Osteoblast (primary cell): ENCODE results near the gene USP11. TPM values are rescaled to one million over a fixed set of nuclear protein-coding genes. Genes with fewer than 3 reads are reported as not detected.
"Not testable (repeated sequence)": the region's sequence is repeated elsewhere in the genome, so short reads cannot be mapped to it uniquely, and the experiment has no call there.

ENCODE experiments used
- DNase-seq: peaks from one replicate; pipeline ENCODE4 v3.0.0; 2011; ENCODE audit warnings: low spot score, mixed read lengths; ENCODE audit not compliant: insufficient read length; ENCODE audit errors: missing footprints
- H2AFZ ChIP-seq: 2 replicates; pipeline ENCODE4 v1.6.0; 2011; ENCODE audit warnings: mild to moderate bottlenecking, low read length
- H3K27ac ChIP-seq: 2 replicates; pipeline ENCODE4 v1.5.1; 2011; ENCODE audit warnings: mild to moderate bottlenecking, low read depth, low read length, moderate library complexity
- H3K27me3 ChIP-seq: 2 replicates; pipeline ENCODE4 v1.6.0; 2012; ENCODE audit warnings: mild to moderate bottlenecking, control low read depth, inconsistent platforms, low read length, moderate library complexity; ENCODE audit not compliant: insufficient read depth
- H3K36me3 ChIP-seq: 2 replicates; pipeline ENCODE4 v1.5.1; 2011; ENCODE audit warnings: mild to moderate bottlenecking, low read length, control low read depth, moderate library complexity; ENCODE audit not compliant: insufficient read depth
- H3K4me1 ChIP-seq: 2 replicates; pipeline ENCODE4 v1.5.1; 2011; ENCODE audit warnings: mild to moderate bottlenecking, low read length, control low read depth, moderate library complexity; ENCODE audit not compliant: insufficient read depth
- H3K4me2 ChIP-seq: 2 replicates; pipeline ENCODE4 v1.6.0; 2011; ENCODE audit warnings: mild to moderate bottlenecking, low read length; ENCODE audit not compliant: insufficient read depth
- H3K4me3 ChIP-seq: fragments of 200-600 bp; sonication (generic); 3 replicates; pipeline ENCODE4 v1.5.1; 2012; ENCODE audit warnings: mild to moderate bottlenecking, low read length, inconsistent platforms; ENCODE audit not compliant: insufficient read depth
- H3K79me2 ChIP-seq: 2 replicates; pipeline ENCODE4 v1.6.0; 2012; ENCODE audit warnings: mild to moderate bottlenecking, low read length, control low read depth, inconsistent platforms; ENCODE audit not compliant: insufficient read depth
- H3K9me3 ChIP-seq: 2 replicates; pipeline ENCODE4 v1.5.1; 2011; ENCODE audit warnings: low read depth, low read length, control low read depth
- H4K20me1 ChIP-seq: 2 replicates; pipeline ENCODE4 v1.6.0; 2012; ENCODE audit warnings: mild to moderate bottlenecking, low read length, control low read depth; ENCODE audit not compliant: insufficient read depth
- total RNA-seq: library from RNA; depleted of rRNA; stranded (reverse); fragments of >200 nt; gene quantifications from 2 replicates; pipeline ENCODE4 v1.2.3, GENCODE V29; 2012
- TF ChIP-seq, protein P1 (sequence below): IDR thresholded peaks from 2 replicates; pipeline ENCODE4 v1.5.1; 2011; ENCODE audit warnings: mild to moderate bottlenecking, low read depth, low read length, moderate library complexity; ENCODE audit errors: extremely low read depth

USP11 gene
- total RNA-seq, 1 donor: 28.2 TPM

DNA sequence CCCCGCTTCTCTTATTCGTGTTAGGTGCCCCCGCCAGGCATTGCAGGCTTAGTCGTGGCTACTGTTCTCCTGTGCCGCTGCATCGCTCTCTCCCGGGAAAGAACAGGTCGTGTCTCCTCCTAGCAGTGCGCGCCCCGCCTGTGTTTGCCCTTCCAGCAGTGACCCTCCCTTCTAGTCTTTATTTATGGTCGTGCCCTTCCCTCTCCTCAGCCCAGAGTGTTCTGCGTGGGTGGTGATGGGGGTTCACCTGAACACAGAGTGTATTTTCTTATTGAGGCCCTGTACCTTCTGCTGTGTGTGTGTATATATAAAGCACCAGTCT is 15.2 kb downstream of the USP11 start:
- TF ChIP-seq, protein P1, sequence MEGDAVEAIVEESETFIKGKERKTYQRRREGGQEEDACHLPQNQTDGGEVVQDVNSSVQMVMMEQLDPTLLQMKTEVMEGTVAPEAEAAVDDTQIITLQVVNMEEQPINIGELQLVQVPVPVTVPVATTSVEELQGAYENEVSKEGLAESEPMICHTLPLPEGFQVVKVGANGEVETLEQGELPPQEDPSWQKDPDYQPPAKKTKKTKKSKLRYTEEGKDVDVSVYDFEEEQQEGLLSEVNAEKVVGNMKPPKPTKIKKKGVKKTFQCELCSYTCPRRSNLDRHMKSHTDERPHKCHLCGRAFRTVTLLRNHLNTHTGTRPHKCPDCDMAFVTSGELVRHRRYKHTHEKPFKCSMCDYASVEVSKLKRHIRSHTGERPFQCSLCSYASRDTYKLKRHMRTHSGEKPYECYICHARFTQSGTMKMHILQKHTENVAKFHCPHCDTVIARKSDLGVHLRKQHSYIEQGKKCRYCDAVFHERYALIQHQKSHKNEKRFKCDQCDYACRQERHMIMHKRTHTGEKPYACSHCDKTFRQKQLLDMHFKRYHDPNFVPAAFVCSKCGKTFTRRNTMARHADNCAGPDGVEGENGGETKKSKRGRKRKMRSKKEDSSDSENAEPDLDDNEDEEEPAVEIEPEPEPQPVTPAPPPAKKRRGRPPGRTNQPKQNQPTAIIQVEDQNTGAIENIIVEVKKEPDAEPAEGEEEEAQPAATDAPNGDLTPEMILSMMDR: no peak
- H3K4me3 ChIP-seq: no peak overlapping the region
- H3K27me3 ChIP-seq: no peaks in the 10 kb centered on the region
- peaks cover 4% of the 10 kb centered on the region for H3K4me1 ChIP-seq
- H2AFZ ChIP-seq: no peak overlapping the region
- H3K36me3 ChIP-seq: peaks cover 23% of the 10 kb centered on the region
- no peaks in the 10 kb centered on the region for H3K79me2 ChIP-seq
- DNase-seq: no peak
- H3K9me3 ChIP-seq: no peaks in the 10 kb centered on the region
- no peak overlapping the region for H3K4me2 ChIP-seq
- no peak overlapping the region for H3K27ac ChIP-seq
- H4K20me1 ChIP-seq: no peaks in the 10 kb centered on the region

DNA sequence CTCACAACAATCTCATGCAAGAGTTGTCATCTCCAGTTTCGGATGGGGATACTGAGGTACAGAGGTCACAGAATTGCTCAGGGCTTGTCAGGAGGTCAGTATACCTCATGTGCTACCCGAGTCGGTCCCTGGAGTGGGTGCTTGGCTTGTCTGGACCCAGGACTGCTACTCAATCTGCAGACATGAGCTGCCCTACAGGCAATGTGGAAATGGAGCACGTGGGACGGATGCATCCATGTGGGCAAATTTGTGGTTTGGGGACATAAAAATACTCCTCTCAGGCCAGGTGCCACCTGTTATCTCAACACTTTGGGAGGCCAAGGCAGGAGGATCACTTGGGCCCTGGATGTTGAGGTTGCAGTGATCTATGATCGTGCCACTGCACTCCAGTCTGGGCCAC is 15.8 kb downstream of the USP11 start:
- DNase-seq: peak; percentile 78
- Histone ChIP-seq H2AFZ (no peak overlapping the region), H3K79me2 (no peaks in the 10 kb centered on the region), H3K27ac (no peak overlapping the region), H3K27me3 (no peaks in the 10 kb centered on the region), H3K36me3 (peaks cover 23% of the 10 kb centered on the region), H3K4me2 (no peak overlapping the region), H4K20me1 (no peaks in the 10 kb centered on the region), H3K4me3 (no peak overlapping the region), H3K4me1 (peaks cover 4% of the 10 kb centered on the region), H3K9me3 (no peaks in the 10 kb centered on the region)
- TF ChIP-seq, protein P1: no peak

DNA sequence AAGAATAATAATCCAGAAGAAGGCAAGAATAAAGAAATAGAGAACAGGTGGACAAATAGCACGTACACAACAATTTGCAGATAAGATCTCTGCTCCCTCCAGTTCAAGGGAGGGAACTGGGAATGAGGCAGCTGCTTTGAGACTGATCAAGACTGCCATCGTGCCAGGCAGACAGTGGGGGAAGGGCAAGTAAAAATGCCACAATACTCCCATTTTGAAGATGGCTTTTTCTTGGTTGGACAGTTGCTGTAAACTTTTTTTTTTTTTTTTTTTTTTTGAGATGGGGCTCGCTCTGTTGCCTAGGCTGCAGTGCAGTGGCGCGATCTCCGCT is 17.2 kb downstream of the USP11 start:
- TF ChIP-seq, protein P1: no peak
- H3K4me1 ChIP-seq: peaks cover 4% of the 10 kb centered on the region
- H3K4me3 ChIP-seq: no peak overlapping the region
- H3K4me2 ChIP-seq: no peak overlapping the region
- H3K27me3 ChIP-seq: no peaks in the 10 kb centered on the region
- peaks cover 15% of the 10 kb centered on the region for H3K36me3 ChIP-seq
- no peaks in the 10 kb centered on the region for H3K9me3 ChIP-seq
- H3K79me2 ChIP-seq: no peaks in the 10 kb centered on the region
- no peak overlapping the region for H2AFZ ChIP-seq
- no peak overlapping the region for H3K27ac ChIP-seq
- DNase-seq: no peak
- no peaks in the 10 kb centered on the region for H4K20me1 ChIP-seq

DNA sequence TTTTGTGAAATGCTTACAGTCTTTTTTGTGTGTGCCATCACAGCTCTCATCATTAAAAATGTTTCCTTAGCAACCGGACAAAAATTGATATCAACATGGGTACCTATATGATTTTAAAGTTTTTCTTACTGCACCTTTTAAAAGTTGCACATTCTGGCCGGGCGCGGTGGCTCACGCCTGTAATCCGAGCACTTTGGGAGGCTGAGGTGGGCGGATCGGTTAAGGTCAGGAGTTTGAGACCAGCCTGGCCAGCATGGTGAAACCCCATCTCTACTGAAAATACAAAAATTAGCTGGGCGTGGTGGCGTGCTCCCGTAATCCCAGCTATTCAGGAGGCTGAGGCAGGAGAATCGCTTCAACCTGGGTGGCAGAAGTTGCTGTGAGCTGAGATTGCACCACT is 24.8 kb downstream of the USP11 start:
- not testable (repeated sequence) for DNase-seq, H3K9me3 ChIP-seq, H3K4me1 ChIP-seq, H3K27ac ChIP-seq, H3K79me2 ChIP-seq, H3K27me3 ChIP-seq, H3K36me3 ChIP-seq, H4K20me1 ChIP-seq, H3K4me3 ChIP-seq, H3K4me2 ChIP-seq, H2AFZ ChIP-seq
